ENCODE data around the gene LARP4B. TPM values are rescaled to one million over a fixed set of nuclear protein-coding genes. Genes with fewer than 3 reads are reported as not detected.

LARP4B gene
- polyA plus RNA-seq, 2 of the 4 experiments (the other 2 are of a cell fraction) = 25.5 to 54.2 TPM

DNA sequence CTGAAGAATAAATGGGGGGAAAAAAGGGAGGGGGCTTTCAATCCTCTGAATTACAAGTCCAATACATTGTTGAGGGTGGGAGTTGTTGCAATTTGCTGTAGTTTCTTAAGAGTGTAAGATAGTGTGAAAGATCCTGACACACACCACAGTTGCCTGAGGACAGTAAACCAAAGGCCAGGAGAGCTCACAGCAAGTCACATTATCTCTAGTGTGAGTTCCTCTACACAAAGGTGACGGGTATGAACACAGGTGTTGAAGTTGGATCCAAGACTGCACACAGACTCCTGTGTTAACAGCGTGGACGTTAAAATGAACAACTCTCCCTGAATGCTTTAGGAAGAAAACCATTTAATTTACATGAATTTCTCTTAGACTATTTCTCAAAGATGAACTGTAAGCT is 12.0 kb downstream of the LARP4B start:
- CTCF ChIA-PET = no interaction called here
- H3K9me3 ChIP-seq = no peaks in the 10 kb centered on the region
- TF ChIP-seq, protein P1, sequence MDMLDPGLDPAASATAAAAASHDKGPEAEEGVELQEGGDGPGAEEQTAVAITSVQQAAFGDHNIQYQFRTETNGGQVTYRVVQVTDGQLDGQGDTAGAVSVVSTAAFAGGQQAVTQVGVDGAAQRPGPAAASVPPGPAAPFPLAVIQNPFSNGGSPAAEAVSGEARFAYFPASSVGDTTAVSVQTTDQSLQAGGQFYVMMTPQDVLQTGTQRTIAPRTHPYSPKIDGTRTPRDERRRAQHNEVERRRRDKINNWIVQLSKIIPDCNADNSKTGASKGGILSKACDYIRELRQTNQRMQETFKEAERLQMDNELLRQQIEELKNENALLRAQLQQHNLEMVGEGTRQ (IDR thresholded peaks at IDR 0.05) = no peak
- no peak for TF ChIP-seq GATA3 (IDR thresholded peaks at IDR 0.05; ENCODE audit: borderline replicate concordance)
- TF ChIP-seq E2F6 (IDR thresholded peaks at IDR 0.05; ENCODE audit: borderline replicate concordance, low read depth) = no peak
- no peak for TF ChIP-seq MAX (IDR thresholded peaks at IDR 0.05)
- TF ChIP-seq CHD4 (IDR thresholded peaks at IDR 0.05; ENCODE audit: borderline replicate concordance) = no peak
- TF ChIP-seq, protein P2, sequence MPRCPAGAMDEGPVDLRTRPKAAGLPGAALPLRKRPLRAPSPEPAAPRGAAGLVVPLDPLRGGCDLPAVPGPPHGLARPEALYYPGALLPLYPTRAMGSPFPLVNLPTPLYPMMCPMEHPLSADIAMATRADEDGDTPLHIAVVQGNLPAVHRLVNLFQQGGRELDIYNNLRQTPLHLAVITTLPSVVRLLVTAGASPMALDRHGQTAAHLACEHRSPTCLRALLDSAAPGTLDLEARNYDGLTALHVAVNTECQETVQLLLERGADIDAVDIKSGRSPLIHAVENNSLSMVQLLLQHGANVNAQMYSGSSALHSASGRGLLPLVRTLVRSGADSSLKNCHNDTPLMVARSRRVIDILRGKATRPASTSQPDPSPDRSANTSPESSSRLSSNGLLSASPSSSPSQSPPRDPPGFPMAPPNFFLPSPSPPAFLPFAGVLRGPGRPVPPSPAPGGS (IDR thresholded peaks at IDR 0.05) = no peak
- TF ChIP-seq, protein P3, sequence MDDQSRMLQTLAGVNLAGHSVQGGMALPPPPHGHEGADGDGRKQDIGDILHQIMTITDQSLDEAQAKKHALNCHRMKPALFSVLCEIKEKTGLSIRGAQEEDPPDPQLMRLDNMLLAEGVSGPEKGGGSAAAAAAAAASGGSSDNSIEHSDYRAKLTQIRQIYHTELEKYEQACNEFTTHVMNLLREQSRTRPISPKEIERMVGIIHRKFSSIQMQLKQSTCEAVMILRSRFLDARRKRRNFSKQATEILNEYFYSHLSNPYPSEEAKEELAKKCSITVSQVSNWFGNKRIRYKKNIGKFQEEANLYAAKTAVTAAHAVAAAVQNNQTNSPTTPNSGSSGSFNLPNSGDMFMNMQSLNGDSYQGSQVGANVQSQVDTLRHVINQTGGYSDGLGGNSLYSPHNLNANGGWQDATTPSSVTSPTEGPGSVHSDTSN (IDR thresholded peaks at IDR 0.05) = no peak
- TF ChIP-seq ZNF302 (CRISPR knock-in tag; IDR thresholded peaks at IDR 0.05) = no peak
- no peak for TF ChIP-seq KDM5A (IDR thresholded peaks at IDR 0.05)
- no peak for TF ChIP-seq HOXB13 (CRISPR knock-in tag; IDR thresholded peaks at IDR 0.05; ENCODE audit: low read depth)
- TF ChIP-seq SMC3 (IDR thresholded peaks at IDR 0.05) = no peak
- TF ChIP-seq CBX8 (IDR thresholded peaks at IDR 0.05) = no peak
- TF ChIP-seq, protein P4, sequence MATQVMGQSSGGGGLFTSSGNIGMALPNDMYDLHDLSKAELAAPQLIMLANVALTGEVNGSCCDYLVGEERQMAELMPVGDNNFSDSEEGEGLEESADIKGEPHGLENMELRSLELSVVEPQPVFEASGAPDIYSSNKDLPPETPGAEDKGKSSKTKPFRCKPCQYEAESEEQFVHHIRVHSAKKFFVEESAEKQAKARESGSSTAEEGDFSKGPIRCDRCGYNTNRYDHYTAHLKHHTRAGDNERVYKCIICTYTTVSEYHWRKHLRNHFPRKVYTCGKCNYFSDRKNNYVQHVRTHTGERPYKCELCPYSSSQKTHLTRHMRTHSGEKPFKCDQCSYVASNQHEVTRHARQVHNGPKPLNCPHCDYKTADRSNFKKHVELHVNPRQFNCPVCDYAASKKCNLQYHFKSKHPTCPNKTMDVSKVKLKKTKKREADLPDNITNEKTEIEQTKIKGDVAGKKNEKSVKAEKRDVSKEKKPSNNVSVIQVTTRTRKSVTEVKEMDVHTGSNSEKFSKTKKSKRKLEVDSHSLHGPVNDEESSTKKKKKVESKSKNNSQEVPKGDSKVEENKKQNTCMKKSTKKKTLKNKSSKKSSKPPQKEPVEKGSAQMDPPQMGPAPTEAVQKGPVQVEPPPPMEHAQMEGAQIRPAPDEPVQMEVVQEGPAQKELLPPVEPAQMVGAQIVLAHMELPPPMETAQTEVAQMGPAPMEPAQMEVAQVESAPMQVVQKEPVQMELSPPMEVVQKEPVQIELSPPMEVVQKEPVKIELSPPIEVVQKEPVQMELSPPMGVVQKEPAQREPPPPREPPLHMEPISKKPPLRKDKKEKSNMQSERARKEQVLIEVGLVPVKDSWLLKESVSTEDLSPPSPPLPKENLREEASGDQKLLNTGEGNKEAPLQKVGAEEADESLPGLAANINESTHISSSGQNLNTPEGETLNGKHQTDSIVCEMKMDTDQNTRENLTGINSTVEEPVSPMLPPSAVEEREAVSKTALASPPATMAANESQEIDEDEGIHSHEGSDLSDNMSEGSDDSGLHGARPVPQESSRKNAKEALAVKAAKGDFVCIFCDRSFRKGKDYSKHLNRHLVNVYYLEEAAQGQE (IDR thresholded peaks at IDR 0.05) = no peak
- no peak for TF ChIP-seq EHF (CRISPR knock-in tag; IDR thresholded peaks at IDR 0.05)
- no peak for TF ChIP-seq FOSB (CRISPR knock-in tag; IDR thresholded peaks at IDR 0.05)
- POLR2A ChIA-PET = no interaction called here
- H3K27ac ChIP-seq = no peak overlapping the region
- FAIRE-seq (no peak), DNase-seq (ENCODE audit: low read depth in 1 of 2, low spot score in 1 of 2) (no peak), ATAC-seq (no peak)
- no peak overlapping the region for H3K4me3 ChIP-seq
- peaks cover 11% of the 10 kb centered on the region for H3K4me1 ChIP-seq
- 97% methylated on average over 3 of the region's 3 CpGs for WGBS (ENCODE audit: missing lambda C conversion rate)
- H3K4me2 ChIP-seq = no peak overlapping the region

DNA sequence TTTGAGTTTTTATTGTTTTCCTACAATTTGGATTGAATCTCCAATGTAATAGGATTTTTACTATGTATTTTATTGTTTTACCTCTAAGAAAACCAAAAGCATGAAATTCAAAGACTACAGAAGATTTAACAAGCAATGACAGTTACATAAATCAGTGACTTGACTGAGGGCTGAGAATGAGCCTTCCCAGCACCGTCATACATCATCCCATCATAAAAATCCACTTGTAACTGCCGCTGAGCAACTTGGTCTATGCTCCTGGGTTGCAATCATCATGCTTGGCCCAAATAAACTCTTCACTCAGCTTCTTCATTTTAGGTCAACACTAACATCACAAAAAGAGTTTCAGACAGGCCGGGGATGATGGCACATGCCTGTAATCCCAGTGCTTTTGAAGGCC is 13.5 kb downstream of the LARP4B start:
- CTCF ChIA-PET = interaction anchor here (0.7 kb wide), 1 partner anchor 8 kb away, joined by 3 read pairs; no protein-coding TSS in a partner anchor
- no peak for TF ChIP-seq MAFK (IDR thresholded peaks at IDR 0.05; ENCODE audit: partially characterized antibody)
- TF ChIP-seq NR3C1 (IDR thresholded peaks at IDR 0.05) = no peak
- TF ChIP-seq ELK1 (IDR thresholded peaks at IDR 0.05; ENCODE audit: low read depth, low read length) = no peak
- no peak for TF ChIP-seq FOSL2 (IDR thresholded peaks at IDR 0.05)
- no peak for TF ChIP-seq FOSL2 (CRISPR knock-in tag; IDR thresholded peaks at IDR 0.05)
- TF ChIP-seq MYC (IDR thresholded peaks at IDR 0.05; ENCODE audit: borderline replicate concordance, low read length) = no peak
- no peak for TF ChIP-seq SMC3 (IDR thresholded peaks at IDR 0.05)
- no peak for TF ChIP-seq HES2 (IDR thresholded peaks at IDR 0.05)
- TF ChIP-seq MAX (IDR thresholded peaks at IDR 0.05) = no peak
- TF ChIP-seq RAD21 (conservative IDR thresholded peaks at IDR 0.05 in 1 of 2, IDR thresholded peaks at IDR 0.05 in 1 of 2) = no peak
- no peak for TF ChIP-seq JUNB (IDR thresholded peaks at IDR 0.05)
- TF ChIP-seq JUN (IDR thresholded peaks at IDR 0.05) = no peak
- TF ChIP-seq TP53 (CRISPR knock-in tag; IDR thresholded peaks at IDR 0.05) = no peak
- TF ChIP-seq CEBPB (IDR thresholded peaks at IDR 0.05) = no peak
- TF ChIP-seq CBX2 (IDR thresholded peaks at IDR 0.05; ENCODE audit: borderline replicate concordance, low read depth) = no peak
- TF ChIP-seq NFE2L2 (conservative IDR thresholded peaks at IDR 0.05; ENCODE audit: low read length) = no peak
- no peak for TF ChIP-seq NPAS2 (CRISPR knock-in tag; IDR thresholded peaks at IDR 0.05; ENCODE audit: borderline replicate concordance)
- TF ChIP-seq ZFP36 (IDR thresholded peaks at IDR 0.05; ENCODE audit: borderline replicate concordance, partially characterized antibody) = no peak

More for the DNA sequence above, 13.5 kb downstream of the LARP4B start:
- DNase-seq (ENCODE audit: low read depth in 1 of 2, low spot score in 1 of 2) (no peak), FAIRE-seq (no peak), ATAC-seq (no peak)
- peaks cover 11% of the 10 kb centered on the region for H3K4me1 ChIP-seq
- H3K4me3 ChIP-seq = no peak overlapping the region
- POLR2A ChIA-PET = no interaction called here
- 96% methylated on average over 3 of the region's 3 CpGs for WGBS (ENCODE audit: missing lambda C conversion rate)
- H3K27ac ChIP-seq = no peak overlapping the region
- no peak overlapping the region for H3K4me2 ChIP-seq
- no peaks in the 10 kb centered on the region for H3K9me3 ChIP-seq

Measured in A549 (cell line).